ENCODE measurements around the gene RPS10.

The RPS10 gene

DNA sequence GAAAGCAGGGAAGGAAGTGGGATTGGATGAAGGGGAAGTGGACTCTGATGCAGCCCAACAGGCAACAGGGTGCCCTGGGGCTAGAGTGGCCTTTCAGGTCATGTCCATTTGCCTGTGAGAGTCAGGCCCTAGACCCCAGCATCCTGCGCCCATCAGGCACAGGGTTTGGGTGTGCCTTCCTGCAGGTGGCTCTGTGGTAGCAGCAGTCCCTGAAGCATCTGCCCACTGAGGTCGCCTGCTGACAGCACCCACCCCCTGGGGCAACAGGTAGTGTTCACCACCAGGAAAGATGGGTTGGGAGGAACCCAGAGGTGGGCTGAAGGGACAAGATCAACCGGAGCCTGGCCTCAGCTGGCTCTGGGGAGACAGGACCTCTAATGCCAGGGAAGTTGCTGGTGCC, 43.6 kb upstream of the RPS10 start:
- Histone ChIP-seq H3K4me3 (ENCODE audit: low read depth in 1 of 2, low read length in 1 of 2) (no peak overlapping the region), H3K27me3 (peaks cover 28% of the 10 kb centered on the region), H3K27ac (no peak overlapping the region), H3K4me1 (ENCODE audit: control insufficient read depth in 1 of 2, insufficient read depth in 1 of 2, low read depth in 1 of 2, low read length in 1 of 2) (peaks cover 0 to 5% of the 10 kb centered on the region in 2 experiments), H3K36me3 (no peaks in the 10 kb centered on the region), H3K9me3 (no peaks in the 10 kb centered on the region)
- TF ChIP-seq, protein P1, sequence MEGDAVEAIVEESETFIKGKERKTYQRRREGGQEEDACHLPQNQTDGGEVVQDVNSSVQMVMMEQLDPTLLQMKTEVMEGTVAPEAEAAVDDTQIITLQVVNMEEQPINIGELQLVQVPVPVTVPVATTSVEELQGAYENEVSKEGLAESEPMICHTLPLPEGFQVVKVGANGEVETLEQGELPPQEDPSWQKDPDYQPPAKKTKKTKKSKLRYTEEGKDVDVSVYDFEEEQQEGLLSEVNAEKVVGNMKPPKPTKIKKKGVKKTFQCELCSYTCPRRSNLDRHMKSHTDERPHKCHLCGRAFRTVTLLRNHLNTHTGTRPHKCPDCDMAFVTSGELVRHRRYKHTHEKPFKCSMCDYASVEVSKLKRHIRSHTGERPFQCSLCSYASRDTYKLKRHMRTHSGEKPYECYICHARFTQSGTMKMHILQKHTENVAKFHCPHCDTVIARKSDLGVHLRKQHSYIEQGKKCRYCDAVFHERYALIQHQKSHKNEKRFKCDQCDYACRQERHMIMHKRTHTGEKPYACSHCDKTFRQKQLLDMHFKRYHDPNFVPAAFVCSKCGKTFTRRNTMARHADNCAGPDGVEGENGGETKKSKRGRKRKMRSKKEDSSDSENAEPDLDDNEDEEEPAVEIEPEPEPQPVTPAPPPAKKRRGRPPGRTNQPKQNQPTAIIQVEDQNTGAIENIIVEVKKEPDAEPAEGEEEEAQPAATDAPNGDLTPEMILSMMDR (IDR thresholded peaks at IDR 0.05) = no peak

DNA sequence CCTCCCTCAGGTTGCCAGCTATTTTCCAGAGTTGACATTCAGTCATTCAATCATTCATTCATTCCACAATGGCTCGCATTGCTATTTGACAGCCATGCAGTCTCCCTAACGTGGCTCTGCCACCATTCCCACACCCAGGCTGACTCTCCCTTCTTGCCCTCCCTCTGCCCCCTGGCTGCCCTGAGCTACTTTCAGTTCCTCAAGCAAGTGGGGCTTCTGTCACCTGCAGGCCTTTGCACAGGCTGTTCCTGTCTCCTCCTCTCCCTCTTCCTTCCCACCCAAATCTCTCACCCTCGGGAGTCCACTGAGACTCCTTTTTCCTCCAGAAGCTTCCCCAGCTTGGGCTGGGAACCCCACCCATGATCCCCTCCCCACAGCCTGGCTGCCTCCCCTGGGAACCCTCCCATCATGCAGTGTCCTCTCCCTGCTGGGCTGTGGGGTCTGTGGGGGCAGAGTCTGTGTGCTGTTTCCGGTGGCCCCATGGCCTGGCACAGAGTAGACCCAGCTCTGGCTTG, 42.6 kb upstream of the RPS10 start:
- Histone ChIP-seq H3K27me3 (peaks cover 38% of the 10 kb centered on the region), H3K36me3 (no peaks in the 10 kb centered on the region), H3K4me1 (ENCODE audit: control insufficient read depth in 1 of 2, insufficient read depth in 1 of 2, low read depth in 1 of 2, low read length in 1 of 2) (peaks cover 0 to 5% of the 10 kb centered on the region in 2 experiments), H3K27ac (no peak overlapping the region), H3K9me3 (no peaks in the 10 kb centered on the region), H3K4me3 (ENCODE audit: low read depth in 1 of 2, low read length in 1 of 2) (no peak overlapping the region)
- TF ChIP-seq, protein P1 (IDR thresholded peaks at IDR 0.05) = no peak

DNA sequence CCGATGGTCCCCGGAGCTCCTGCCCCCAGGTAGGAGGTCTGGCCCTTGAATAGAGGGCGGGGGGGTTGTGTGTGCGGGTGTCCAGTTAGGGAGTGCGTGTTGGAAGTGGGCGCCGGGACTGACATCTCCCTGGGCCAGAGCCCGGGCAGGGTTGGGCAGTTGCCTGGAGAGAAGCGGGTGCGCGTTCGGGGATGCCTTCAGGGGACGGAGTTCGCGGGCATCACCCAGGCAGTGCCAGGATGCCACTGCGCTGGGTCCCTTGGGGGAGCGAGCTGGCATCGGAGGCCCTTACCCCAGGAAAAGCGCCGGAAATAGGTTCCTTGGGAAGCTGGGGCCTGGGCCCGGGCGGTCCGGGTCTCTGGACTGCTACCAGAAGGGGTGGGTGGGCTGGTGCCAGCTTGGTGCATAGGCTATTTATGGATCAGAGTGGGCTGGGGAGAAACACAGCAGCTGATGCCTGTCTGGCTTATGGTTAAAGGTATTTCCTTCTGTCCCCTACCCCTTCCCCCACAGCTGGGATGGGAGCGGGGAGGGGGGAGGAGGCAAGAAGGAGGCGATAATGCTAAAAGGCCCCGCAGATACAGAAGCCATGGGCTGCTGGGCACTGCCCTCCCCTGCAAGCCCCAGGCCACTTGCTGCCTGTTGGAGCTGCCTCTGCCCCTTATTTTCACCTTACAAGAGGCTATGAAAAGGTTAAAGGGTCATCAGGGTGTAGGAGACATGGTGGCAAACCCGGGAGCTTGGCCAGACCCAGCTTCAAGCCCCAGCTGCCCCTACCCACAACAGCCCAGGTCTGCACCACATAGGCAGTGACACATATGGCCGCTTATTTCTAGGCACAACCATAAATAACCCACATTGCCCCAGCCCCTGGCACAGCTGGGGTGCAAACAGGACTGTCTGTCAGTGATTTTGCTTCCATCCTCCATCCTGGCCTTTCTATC, 40.6 kb upstream of the RPS10 start:
- Histone ChIP-seq H3K36me3 (no peaks in the 10 kb centered on the region), H3K4me3 (ENCODE audit: low read depth in 1 of 2, low read length in 1 of 2) (no peak overlapping the region), H3K27ac (no peak overlapping the region), H3K9me3 (no peaks in the 10 kb centered on the region), H3K27me3 (peaks cover 54% of the 10 kb centered on the region), H3K4me1 (ENCODE audit: control insufficient read depth in 1 of 2, insufficient read depth in 1 of 2, low read depth in 1 of 2, low read length in 1 of 2) (peaks cover 0 to 5% of the 10 kb centered on the region in 2 experiments)
- TF ChIP-seq, protein P1 (IDR thresholded peaks at IDR 0.05) = no peak

DNA sequence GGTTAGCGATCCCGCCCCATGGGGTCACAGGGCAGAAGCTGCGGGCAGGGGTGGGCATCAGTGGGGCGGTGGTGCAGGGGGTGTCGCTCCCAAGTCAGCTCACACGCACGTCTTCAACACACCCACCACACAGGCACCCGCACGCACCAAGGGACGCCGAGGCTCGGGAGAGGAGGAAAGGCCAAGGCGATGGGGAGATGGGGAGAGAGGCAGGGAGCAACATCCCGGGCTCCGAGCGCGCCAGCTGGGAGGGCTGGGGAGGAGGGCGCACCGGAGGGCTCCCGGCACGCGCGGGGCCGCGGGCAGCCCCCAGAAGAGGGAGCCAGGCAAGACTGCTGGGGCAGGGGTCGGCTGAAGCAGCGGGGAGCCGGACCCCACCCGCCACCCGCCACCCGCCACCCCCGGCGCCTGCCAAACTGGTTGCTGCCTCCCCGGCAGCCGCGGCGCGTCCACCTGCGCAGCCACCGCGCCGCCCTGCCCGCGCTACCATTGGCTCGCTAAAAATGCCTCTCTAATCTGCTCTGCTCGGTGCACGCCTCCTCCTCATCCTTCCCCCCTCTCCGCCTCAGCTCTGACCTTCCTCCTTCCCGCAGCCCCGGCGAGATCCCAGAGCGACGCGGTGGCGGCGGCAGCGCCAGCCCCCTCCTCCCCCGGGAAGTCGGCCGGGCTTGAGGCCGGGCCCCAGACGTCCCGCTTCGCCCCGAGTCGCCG, 39.8 kb upstream of the RPS10 start, which contains the start of gene PACSIN1:
TSS of gene PACSIN1 (plus strand) at position 546 of the 711 bp plus-strand sequence. CDS start 60,230 bp downstream, outside the sequence.
- H3K4me3 ChIP-seq (ENCODE audit: low read depth in 1 of 2, low read length in 1 of 2) = no peak within 1 kb of the TSS
- peaks cover 0 to 5% of the 10 kb centered on the region in 2 experiments for H3K4me1 ChIP-seq (ENCODE audit: control insufficient read depth in 1 of 2, insufficient read depth in 1 of 2, low read depth in 1 of 2, low read length in 1 of 2)
- H3K36me3 ChIP-seq = no peaks in the 10 kb centered on the region
- TF ChIP-seq, protein P1 (IDR thresholded peaks at IDR 0.05) = no peak
- peaks cover 55% of the 10 kb centered on the region for H3K27me3 ChIP-seq
- no peaks in the 10 kb centered on the region for H3K9me3 ChIP-seq
- H3K27ac ChIP-seq = no peak within 1 kb of the TSS

DNA sequence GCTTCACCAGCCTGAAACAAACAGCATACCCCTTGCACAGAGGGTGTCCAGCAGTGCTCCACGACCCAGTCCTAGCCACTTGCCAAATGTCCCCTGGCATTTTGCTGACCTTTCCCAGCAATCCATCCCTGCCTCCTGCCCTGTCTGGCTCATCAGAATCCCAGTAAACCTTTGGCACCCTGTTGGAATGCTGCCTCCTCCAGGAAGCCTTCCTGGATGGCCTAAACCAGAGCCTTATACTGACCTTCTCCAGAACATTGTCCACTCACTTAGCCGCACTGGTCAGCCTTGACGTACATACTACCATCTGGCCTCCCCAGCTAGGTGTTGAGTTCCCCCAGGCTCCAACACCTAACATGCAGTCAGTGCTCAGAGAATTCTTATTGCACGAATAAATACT, 38.0 kb upstream of the RPS10 start:
- H3K4me3 ChIP-seq (ENCODE audit: low read depth in 1 of 2, low read length in 1 of 2) = no peak overlapping the region
- no peak overlapping the region for H3K27ac ChIP-seq
- peaks cover 0 to 5% of the 10 kb centered on the region in 2 experiments for H3K4me1 ChIP-seq (ENCODE audit: control insufficient read depth in 1 of 2, insufficient read depth in 1 of 2, low read depth in 1 of 2, low read length in 1 of 2)
- TF ChIP-seq, protein P1 (IDR thresholded peaks at IDR 0.05) = no peak
- no peaks in the 10 kb centered on the region for H3K36me3 ChIP-seq
- H3K9me3 ChIP-seq = no peaks in the 10 kb centered on the region
- peaks cover 55% of the 10 kb centered on the region for H3K27me3 ChIP-seq

Data from neutrophil (primary cell).